Measurements from ENCODE around the gene LPIN1.
A peak's percentile ranks its signal among the peaks of the same experiment; 100 is the strongest.
"Not testable (repeated sequence)": the region's sequence is repeated elsewhere in the genome, so short reads cannot be mapped to it uniquely, and the experiment has no call there.

Gene LPIN1

GRCh38 chr2:11810237-11810977 lies 64.0 kb downstream of the LPIN1 start:
- DNase-seq (ENCODE audit: low read depth, low spot score) = no peak

GRCh38 chr2:11811036-11811654 lies 64.7 kb downstream of the LPIN1 start:
- DNase-seq (ENCODE audit: low read depth, low spot score) = no peak

GRCh38 chr2:11812466-11813248 lies 66.2 kb downstream of the LPIN1 start:
- DNase-seq (ENCODE audit: low read depth, low spot score) = no peak

GRCh38 chr2:11813345-11813744 lies 66.9 kb downstream of the LPIN1 start:
- DNase-seq (ENCODE audit: low read depth, low spot score) = not testable (repeated sequence)

- DNase-seq (ENCODE audit: low read depth, low spot score) = no peak
Measured at GRCh38 chr2:11813951-11814350, 67.5 kb downstream of the LPIN1 start.

- DNase-seq (ENCODE audit: low read depth, low spot score) = no peak
Measured at GRCh38 chr2:11814979-11815510, 68.6 kb downstream of the LPIN1 start.

GRCh38 chr2:11816935-11817334 lies 70.5 kb downstream of the LPIN1 start:
- not testable (repeated sequence) for DNase-seq (ENCODE audit: low read depth, low spot score)

- no peak for DNase-seq (ENCODE audit: low read depth, low spot score)
Measured at GRCh38 chr2:11819235-11819729, 72.8 kb downstream of the LPIN1 start.

GRCh38 chr2:11820650-11821049 lies 74.2 kb downstream of the LPIN1 start:
- DNase-seq (ENCODE audit: low read depth, low spot score) = no peak

- no peak for DNase-seq (ENCODE audit: low read depth, low spot score)
Measured at GRCh38 chr2:11821705-11822104, 75.3 kb downstream of the LPIN1 start.

GRCh38 chr2:11822359-11822745 lies 75.9 kb downstream of the LPIN1 start:
- not testable (repeated sequence) for DNase-seq (ENCODE audit: low read depth, low spot score)

- DNase-seq (ENCODE audit: low read depth, low spot score) = no peak
Measured at GRCh38 chr2:11822746-11823451, 76.5 kb downstream of the LPIN1 start.

GRCh38 chr2:11824901-11825828 lies 78.7 kb downstream of the LPIN1 start:
- no peak for DNase-seq (ENCODE audit: low read depth, low spot score)

- DNase-seq (ENCODE audit: low read depth, low spot score) = no peak
Measured at GRCh38 chr2:11827547-11827946, 81.1 kb downstream of the LPIN1 start.

GRCh38 chr2:11828933-11829323 lies 82.5 kb downstream of the LPIN1 start:
- DNase-seq (ENCODE audit: low read depth, low spot score) = no peak

GRCh38 chr2:11829324-11829946 lies 83.0 kb downstream of the LPIN1 start:
- no peak for DNase-seq (ENCODE audit: low read depth, low spot score)

GRCh38 chr2:11829947-11830707 lies 83.7 kb downstream of the LPIN1 start:
- peak; percentile 80 for DNase-seq (ENCODE audit: low read depth, low spot score)

- DNase-seq (ENCODE audit: low read depth, low spot score) = no peak
Measured at GRCh38 chr2:11830708-11831301, 84.4 kb downstream of the LPIN1 start.

- no peak for DNase-seq (ENCODE audit: low read depth, low spot score)
Measured at GRCh38 chr2:11831415-11831814, 85.0 kb downstream of the LPIN1 start.
